Activated CD8-positive, alpha-beta memory T cell treated with anti-CD3 and anti-CD28 coated beads, Interleukin-2, amount 50 U/mL, for 24 hours (primary cell): Measurements from ENCODE around the gene ABCC3.

Source experiments
- DNase-seq: peaks from one replicate; pipeline ENCODE4 v3.0.0-alpha.2; 2020; ENCODE audit errors: extremely low read depth

The ABCC3 gene

DNA sequence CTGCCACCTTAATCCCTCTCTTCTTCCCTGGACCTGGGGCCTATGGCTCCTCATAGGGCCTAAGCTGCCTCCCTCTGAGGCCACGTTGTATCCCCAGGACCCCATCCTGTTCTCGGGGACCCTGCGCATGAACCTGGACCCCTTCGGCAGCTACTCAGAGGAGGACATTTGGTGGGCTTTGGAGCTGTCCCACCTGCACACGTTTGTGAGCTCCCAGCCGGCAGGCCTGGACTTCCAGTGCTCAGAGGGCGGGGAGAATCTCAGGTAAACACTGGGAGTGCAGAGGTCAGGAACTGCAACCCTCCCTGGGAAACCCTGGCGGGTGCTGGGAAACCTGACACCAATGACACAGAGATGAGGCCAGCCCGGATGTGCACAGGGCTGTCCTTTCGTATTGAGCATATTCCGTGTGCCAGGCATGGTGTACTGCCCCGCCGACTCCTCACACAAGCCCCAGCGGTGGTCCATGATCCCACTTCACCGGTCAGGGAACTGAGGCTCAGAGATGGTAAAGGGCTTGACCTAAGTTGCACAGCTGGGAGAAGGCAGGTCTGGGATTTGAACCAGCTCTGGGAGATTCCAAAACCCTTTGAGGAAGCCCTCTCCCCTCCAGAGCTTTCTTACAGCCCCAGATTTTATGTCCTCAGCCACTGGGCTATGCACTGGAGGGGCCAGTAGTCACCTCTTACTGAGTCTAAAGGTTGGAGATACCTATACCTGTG is 50.1 kb downstream of the ABCC3 start:
- no peak for DNase-seq

DNA sequence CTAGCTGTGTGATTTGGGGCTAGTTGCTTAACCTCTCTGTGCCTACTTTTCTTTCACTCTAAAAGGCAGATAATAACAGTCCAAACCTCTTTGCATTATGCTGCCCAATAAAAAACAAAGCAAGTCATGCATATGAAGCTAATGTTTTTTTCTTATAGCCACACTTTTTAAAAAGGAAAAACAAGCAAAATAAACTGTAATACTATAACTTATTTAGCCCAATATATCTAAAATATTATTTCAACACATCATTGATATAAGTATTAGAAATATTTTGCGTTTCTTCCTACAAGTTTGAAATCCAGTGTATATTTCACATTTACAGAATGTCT is 50.6 kb downstream of the ABCC3 start:
- no peak for DNase-seq

DNA sequence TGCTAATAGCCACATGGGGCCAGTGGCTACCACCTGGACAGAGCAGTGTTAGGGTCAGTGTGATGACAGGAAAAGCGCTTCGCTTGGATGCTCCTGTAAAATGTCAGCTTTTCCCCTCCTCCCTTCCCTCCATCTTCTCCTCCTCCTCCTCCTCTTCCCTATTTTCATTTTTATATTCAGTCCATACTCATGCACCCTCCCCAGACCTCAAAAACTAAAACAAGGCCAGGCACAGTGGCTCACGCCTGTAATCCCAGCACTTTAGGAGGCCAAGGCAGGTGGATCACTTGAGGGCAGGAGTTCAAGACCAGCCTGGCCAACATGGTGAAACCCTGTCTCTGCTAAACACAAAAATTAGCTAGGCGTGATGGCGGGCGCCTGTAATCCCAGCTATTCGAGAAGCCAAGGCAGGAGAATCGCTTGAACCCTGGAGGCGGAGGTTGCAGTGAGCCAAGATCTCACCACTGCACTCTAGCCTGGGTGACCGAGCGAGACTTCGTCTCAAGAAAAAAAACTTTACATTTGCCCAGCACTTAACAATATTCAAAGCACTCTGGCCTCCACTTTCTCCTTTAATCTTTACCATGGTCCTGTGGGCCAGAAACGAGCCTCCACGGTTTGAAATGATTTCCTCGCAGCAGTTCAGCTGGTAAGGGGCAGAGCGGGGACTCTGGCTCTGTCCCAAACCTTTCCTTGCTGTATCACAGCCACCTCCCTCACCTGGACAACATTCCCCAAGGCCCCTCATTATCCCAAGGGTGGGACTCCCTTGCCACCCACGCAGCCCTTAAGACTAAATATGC is 51.2 kb downstream of the ABCC3 start:
- DNase-seq = no peak

DNA sequence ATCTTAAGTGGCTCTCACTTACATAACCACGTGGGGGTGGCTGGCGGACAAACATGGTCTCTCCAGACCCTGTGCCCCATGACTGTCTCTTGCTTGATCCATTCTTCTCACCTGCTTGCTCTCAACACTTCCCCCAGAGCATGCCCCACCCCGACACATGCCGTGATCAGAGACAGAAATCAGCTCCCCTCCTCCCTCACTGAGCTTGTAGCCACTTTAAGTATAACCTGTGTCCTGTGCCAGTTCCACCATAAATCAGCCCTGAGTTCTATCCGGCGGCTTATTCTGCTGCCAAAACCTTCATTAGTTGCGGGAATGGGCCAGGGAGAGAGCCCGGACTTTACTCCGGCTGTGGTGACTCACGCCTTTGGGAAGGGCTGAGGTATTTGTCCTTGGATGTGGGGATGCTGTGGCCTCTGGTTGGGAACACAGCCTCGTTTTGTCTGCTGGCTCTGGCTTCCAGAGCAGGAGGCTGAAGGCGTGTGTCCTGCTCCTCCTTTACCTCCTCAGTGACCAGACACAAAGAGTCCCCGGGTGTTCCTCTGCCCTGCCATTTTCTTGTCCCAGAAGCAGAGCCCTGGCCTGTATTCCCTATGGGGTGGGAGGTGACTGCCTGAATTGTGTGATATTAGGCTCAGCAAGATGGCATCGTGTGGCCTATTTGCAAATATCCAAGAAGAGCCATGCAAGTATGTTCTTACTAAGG is 52.0 kb downstream of the ABCC3 start:
- DNase-seq = no peak

DNA sequence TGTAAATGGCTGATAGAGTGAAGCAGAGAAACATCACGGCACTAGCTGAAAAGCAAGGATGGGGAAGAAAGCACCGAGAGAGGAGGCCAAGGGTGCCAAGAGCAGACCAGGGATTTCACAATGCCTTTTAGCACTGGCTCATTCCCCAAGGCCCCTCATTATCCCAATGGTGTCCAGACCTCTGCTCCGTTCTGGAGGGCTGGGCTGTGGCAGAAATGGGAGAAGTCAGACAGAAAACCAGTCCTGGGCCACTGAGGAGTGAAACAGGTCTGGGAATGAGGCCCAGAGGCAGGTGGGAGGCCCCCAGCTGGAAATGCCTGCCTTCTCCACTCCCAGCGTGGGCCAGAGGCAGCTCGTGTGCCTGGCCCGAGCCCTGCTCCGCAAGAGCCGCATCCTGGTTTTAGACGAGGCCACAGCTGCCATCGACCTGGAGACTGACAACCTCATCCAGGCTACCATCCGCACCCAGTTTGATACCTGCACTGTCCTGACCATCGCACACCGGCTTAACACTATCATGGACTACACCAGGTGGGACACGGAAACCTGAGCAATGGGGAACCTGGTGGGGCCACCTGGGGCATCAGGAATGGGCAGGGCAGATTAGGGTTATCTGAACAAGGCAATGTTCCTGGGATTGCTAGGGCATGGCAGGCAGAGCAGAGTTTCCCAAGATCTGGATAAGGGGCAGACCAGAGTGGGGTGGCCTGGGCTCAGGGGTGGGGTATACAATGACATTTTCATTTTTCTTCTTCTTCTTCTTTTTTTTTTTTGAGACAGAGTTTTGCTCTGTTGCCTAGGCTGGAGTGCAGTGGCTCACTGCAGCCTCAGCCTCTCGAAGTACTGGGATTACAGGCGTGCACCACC is 52.8 kb downstream of the ABCC3 start:
- no peak for DNase-seq

DNA sequence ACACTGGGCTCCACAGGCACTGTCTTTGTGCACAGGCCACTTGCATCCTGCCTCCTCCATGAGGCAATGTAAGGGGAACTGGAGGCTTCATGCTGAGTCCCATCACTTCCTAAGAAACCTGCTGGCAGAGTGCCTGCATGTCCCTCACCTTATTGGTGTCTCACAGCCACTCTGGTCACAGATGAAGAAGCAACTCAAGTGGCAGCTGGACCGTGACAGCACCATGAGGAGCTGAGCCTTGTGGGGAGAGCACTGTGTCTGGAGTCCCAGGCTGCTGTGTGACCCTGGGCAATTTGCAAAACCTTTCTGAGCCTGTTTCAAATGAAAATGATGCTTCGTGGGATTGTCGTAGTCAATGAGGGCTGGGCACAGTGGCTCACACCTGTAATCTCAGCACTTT is 53.6 kb downstream of the ABCC3 start:
- no peak for DNase-seq

DNA sequence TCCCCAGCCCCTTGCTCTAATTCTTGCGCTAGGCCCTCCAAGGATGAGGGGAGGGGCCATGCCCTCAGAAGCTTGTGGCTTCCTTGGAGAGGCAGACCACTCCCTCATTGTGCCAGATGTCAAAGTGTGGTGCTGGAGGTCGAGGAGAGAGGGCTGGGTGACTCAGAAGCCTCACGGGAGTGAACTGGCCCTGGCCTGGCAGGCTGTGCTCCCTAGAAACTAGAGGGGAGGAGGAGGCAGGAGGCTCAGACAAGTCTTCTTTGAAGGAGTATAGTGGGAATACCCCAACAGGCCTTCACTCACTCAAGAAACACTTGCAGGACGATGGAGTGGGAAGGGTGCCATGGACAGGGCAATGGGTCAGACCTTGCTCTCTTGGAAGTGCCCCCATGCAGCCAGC is 54.6 kb downstream of the ABCC3 start:
- no peak for DNase-seq

DNA sequence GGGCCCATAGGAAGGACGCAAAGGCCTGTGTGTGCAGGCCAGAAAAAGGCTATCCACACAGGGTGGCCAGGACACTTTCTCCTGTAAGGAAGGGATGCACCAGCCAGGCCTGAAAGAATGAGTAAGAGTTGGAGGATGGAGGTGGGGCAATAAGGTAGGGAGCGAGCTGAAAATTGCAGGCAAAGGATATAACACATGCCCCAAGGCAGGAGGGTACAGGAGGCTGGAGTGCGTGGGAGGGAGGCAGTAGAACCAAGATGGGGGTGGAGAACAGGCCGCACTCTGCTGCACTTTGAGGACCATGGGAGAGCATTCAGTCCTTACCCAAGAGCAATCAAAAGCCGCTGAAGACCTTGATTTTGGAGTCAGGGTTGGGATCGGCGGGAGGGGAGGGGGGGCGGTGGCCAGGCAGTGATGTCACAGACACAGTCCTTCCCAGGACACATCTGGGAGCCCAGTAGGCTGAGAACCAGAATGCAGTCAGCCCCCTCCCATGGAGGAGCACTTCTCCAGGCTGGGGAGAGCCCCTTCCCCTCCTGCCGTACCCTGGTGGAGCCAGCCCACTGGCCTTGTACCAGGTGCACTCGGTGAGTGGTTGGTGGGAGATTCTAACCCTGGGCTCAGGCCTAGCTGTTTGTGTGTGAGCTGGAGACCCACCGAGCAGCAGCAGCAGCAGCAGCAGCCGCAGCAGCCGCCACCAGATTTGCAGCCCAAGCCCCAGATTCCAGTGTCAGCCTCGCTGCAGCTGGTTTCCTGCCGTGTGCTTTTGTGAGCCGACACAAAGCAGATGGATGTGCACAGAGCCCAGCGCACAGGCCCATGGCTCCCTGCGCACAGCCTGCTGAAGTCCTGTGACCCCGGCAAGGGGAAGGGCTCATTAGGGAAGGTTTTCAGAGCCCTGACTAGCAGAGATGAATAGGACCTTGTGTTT is 55.5 kb downstream of the ABCC3 start:
- DNase-seq = no peak

DNA sequence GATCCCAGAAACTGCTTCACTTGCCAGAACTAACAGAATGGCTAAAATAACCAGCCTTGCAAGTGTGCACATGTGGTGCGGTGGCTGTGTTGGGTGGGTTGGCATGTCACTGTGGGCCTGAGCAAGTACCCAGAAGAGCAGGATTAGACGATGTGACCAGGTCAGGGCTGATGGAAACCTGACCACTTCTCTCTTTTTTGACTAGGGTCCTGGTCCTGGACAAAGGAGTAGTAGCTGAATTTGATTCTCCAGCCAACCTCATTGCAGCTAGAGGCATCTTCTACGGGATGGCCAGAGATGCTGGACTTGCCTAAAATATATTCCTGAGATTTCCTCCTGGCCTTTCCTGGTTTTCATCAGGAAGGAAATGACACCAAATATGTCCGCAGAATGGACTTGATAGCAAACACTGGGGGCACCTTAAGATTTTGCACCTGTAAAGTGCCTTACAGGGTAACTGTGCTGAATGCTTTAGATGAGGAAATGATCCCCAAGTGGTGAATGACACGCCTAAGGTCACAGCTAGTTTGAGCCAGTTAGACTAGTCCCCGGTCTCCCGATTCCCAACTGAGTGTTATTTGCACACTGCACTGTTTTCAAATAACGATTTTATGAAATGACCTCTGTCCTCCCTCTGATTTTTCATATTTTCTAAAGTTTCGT is 56.3 kb downstream of the ABCC3 start:
- no peak for DNase-seq

DNA sequence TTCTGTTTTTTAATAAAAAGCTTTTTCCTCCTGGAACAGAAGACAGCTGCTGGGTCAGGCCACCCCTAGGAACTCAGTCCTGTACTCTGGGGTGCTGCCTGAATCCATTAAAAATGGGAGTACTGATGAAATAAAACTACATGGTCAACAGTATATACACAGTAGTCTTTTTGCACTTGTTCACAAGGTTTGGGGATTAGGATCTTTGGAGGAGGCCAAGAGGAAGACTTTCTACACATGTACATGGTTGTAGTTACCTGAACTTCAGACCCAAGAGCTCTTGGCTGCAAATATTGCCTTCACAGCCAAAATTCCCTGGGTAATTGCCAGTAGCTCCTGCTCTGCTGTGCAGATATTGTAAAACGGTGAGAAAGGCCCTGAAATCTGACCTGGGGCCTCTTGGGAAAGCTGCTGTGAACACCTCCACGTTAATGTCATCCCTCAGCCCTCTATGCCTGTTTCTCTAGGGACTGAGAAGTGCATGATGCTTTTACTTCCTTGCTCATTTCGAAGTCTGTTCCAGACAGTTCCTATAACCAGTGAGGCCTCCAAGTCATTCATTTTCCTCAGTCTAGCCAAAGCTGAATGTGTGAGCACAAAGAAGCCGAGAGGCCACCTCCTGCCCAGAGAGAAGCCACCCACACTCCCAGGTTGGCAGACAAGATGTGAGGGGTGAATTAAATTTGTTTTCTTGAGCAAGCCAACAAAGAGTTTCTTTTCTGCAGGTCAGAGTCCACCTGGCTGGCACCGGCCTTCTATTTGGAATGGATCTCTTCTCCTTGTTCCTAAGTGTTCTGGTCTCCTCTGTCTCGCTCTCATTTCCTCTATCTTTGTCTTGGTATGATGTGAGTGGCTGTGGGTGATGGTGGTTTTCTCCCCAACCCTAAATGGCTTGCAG is 57.1 kb downstream of the ABCC3 start:
- no peak for DNase-seq

DNA sequence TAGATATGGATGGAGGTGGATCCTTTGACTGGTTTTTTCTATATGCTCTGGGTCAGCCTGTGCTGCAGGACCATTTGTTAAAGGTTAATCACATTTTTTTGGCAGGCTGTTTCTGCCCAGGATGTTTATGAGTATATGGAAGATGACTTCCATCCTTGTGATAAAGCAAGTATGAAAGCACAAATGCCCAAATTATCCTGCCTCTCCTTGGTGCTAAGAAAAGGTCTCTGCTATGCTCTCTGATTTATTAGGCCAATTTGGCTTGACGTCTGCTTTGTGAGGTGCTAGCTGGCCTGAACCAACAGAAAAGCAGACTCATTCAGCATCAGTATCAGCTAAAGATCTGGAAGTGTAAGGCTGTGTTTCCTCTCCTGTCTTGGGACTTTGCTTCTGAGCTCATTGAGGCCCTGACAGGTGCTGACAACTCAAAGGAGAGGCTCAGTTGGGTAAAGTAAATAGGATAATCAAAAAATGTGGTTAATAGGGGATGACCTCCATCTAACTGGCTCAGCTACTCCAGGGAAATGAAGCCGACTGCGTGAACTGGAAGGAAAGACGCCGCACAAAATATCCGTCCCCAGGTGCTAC is 57.9 kb downstream of the ABCC3 start:
- DNase-seq = no peak

DNA sequence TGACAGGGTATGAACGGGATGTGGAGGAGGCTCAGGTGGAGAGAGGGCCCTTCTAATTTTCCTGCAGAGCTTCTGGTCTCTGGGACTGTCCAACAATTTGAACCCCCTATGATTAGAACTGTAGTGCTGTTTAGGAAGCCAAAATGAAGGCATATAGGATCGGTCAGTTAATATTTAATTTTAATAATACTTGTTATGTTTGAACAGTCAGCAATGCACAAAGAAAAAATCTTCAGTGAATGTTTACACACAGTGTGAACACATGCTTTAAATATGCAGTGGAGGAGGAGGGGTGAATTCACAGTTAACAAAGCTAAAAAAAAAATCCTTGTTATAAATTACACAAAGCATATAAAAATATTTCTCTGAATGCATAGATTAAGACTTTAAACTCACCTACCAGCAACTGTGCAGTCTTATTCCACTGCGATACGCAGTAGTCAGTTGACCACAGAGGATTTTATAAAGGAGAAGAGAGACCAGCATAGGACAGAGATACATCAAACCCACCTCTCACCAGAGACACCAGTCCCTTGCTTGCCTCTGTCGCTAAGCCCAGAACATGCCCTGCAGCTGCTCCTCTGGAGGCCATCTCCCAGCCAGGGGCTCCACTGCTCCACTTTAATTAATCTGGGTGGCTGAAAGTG is 58.5 kb downstream of the ABCC3 start:
- DNase-seq = no peak

DNA sequence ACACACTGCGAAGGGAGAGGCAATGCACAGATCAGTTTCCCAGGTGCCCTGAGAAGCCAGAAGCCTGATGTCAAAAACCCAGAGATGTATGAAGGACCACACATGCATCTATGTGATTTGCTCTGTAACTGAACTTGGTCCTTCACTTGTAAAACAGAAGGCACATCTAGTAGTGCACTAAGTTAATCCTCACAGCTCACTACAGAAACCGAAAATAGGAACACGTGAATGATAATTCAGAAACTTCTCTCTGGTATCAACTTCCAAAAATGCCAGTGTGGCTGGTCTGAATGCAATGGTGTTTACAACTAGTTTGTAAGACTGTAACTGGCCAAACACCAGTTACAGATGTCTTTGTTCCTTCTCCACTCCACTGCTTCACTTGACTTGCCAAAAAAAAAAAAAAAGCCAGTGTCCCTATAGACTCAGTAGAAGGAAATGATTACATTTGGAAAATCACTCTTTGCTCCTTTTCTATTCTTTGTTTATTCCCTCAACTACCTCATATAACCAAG is 61.7 kb downstream of the ABCC3 start:
- DNase-seq = no peak

DNA sequence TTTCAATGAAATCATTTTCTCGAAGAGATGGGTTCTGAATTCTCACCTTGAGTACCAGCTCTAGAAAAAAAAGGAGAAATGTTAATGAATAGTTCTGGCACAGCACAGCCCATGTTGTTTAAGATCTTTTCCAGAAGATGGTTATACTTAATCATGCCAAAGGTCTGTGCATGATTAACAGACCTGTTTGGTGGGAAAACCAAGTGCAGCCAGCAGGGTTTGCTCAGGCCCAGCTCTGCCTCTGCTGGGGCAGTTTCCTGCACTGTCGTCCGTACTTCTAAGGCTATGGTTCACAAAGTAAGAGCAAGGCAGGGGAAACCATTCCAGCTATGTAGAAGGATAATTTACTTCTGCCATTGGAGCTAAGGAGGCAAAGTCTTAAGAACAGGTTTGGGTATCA is 62.4 kb downstream of the ABCC3 start:
- DNase-seq = no peak

DNA sequence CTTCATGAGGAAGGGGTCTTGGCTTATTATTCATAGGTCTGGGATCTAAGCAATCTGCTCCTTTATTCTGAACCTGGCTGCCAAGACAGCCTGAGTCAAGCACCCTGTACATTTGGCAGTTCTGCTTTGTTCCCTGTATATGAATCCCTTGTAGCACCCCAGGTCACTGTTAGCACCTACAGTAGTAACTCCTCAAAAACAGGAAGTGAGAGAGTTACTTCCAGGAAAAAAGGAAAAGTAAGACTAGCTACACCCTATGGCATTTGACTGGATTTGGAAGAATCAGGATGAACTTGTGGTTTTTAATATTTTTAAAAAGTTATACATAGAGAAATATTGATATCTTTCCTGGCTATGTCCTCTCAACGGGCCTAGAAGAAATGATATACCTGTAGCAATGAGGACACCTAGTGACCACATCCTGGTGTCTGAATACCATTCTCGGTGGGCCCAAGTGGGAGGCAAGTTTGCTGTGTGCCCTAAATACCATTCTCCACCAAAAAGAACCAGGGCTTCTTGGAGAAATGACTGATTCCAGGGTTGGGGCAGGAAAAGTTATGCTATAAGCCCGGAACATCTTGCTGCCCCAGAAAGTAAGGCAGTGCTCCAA is 63.1 kb downstream of the ABCC3 start:
- no peak for DNase-seq

DNA sequence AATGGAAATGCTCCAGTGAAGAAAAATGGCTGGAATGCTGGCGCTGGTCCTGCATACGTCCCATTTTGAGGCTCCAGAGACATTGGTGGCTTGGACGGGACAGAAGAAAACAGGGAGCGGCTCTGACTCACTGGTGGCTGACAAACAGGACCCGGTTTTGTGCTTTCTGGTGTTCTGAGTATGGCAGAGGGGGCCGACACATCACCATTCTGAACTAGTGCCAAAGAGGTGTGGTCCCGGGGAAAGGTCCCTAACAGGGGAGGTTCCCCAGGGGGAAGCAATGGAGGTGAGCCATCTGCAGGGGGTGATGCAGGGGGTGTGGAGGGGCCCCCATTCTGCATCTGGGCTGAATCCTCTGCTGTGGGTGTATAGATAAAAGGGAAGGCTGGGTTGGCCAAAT is 64.7 kb downstream of the ABCC3 start:
- DNase-seq = no peak

DNA sequence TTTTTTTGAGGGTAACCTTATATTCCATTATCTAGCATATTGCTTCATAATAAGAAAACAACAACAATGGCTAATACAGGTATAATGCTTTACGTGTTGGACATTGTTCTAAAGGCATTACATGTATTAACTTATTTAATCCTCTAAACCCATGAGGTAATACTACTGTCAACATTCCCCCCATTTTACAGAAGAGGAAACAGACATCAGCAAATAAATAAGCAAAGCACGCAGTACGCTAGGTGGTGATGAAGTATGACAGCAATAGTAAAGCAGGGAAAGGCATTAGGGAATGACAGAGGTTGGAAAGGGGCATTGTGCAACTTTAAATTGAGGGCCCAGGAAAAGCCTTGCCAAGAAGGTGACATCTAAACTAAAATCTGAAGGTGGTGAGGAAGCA is 68.5 kb downstream of the ABCC3 start:
- no peak for DNase-seq
